GM23338 (cell line): ENCODE results near the gene ATAD2B. TPM values are rescaled to one million over a fixed set of nuclear protein-coding genes. Genes with fewer than 3 reads are reported as not detected.
"Not testable (repeated sequence)": the region's sequence is repeated elsewhere in the genome, so short reads cannot be mapped to it uniquely, and the experiment has no call there.

ENCODE experiments used
- ATAC-seq: fragments of 200-7000 bp; cut with Tn5 transposase; 3 replicates; pipeline ENCODE4 v1.9.1; 2020
- DNase-seq: peaks from one replicate; pipeline ENCODE4 v3.0.0-alpha.2; 2015; ENCODE audit warnings: low spot score
- H2AFZ ChIP-seq: fragments of 200-600 bp; sonication (generic); 2 replicates; pipeline ENCODE4 v1.8.0; 2016; ENCODE audit warnings: antibody characterized with exemption, mild to moderate bottlenecking, moderate library complexity
- H3F3A ChIP-seq: fragments of 200-600 bp; sonication (generic); replicated peaks from 2 replicates; pipeline ENCODE4 v1.8.0; 2017; ENCODE audit warnings: antibody characterized with exemption, mixed run types, low read depth
- H3K27ac ChIP-seq: fragments of 200-600 bp; sonication (generic); 2 replicates; pipeline ENCODE4 v1.6.1; 2016; ENCODE audit warnings: low read depth
- H3K27me3 ChIP-seq: fragments of 200-600 bp; sonication (generic); 2 replicates; pipeline ENCODE4 v1.8.0; 2016; ENCODE audit warnings: mild to moderate bottlenecking, mixed run types, moderate library complexity; ENCODE audit not compliant: insufficient read depth
- H3K36me3 ChIP-seq: fragments of 200-600 bp; sonication (generic); 2 replicates; pipeline ENCODE4 v1.8.0; 2016; ENCODE audit warnings: mild to moderate bottlenecking; ENCODE audit not compliant: insufficient read depth
- H3K4me1 ChIP-seq: fragments of 200-600 bp; sonication (generic); 2 replicates; pipeline ENCODE4 v1.8.0; 2016; ENCODE audit warnings: mild to moderate bottlenecking, moderate library complexity; ENCODE audit not compliant: insufficient read depth
- H3K4me2 ChIP-seq: fragments of 200-600 bp; sonication (generic); 2 replicates; pipeline ENCODE4 v1.7.1; 2017; ENCODE audit warnings: mixed run types
- H3K4me3 ChIP-seq: fragments of 200-600 bp; sonication (generic); 2 replicates; pipeline ENCODE4 v1.6.1; 2016; ENCODE audit warnings: mixed run types
- H3K79me2 ChIP-seq: fragments of 200-600 bp; sonication (generic); replicated peaks from 2 replicates; pipeline ENCODE4 v1.8.0; 2017; ENCODE audit warnings: mild to moderate bottlenecking; ENCODE audit not compliant: insufficient read depth
- H3K9me2 ChIP-seq: fragments of 200-600 bp; sonication (generic); 2 replicates; pipeline ENCODE4 v1.8.0; 2017; ENCODE audit not compliant: insufficient read depth
- H4K20me1 ChIP-seq: fragments of 200-600 bp; sonication (generic); replicated peaks from 2 replicates; pipeline ENCODE4 v1.8.0; 2017; ENCODE audit warnings: mild to moderate bottlenecking; ENCODE audit not compliant: insufficient read depth
- H3K27ac Mint-ChIP-seq: 2 replicates; pipeline ENCODE4 v1.8.0; 2020; ENCODE audit warnings: inconsistent platforms, mild to moderate bottlenecking, moderate library complexity, mixed read lengths
- H3K27me3 Mint-ChIP-seq: 3 replicates; pipeline ENCODE4 v1.8.0; 2022; ENCODE audit warnings: low read depth, mild to moderate bottlenecking, moderate library complexity, mixed read lengths, inconsistent platforms; ENCODE audit not compliant: insufficient read depth, poor library complexity
- H3K36me3 Mint-ChIP-seq: 3 replicates; pipeline ENCODE4 v1.8.0; 2021; ENCODE audit warnings: low read depth, mild to moderate bottlenecking, inconsistent platforms, moderate library complexity, mixed read lengths
- H3K4me1 Mint-ChIP-seq: 3 replicates; pipeline ENCODE4 v1.8.0; 2020; ENCODE audit warnings: mild to moderate bottlenecking, inconsistent platforms, mixed read lengths
- H3K4me3 Mint-ChIP-seq: 3 replicates; pipeline ENCODE4 v1.8.0; 2021; ENCODE audit warnings: moderate library complexity, mild to moderate bottlenecking, inconsistent platforms, mixed read lengths
- H3K9me3 Mint-ChIP-seq: 3 replicates; pipeline ENCODE4 v1.8.0; 2020; ENCODE audit warnings: moderate library complexity, mild to moderate bottlenecking, inconsistent platforms, mixed read lengths
- CREB1 ChIP-seq: fragments of 250-450 bp; sonication (Bioruptor Pico); IDR thresholded peaks from 2 replicates; pipeline ENCODE4 v1.5.0; 2020; ENCODE audit warnings: low read depth, mild to moderate bottlenecking, moderate library complexity
- ZNF114 ChIP-seq: fragments of 250-450 bp; sonication (Bioruptor Pico); IDR thresholded peaks from 2 replicates; pipeline ENCODE4 v1.5.0; 2020; ENCODE audit warnings: mild to moderate bottlenecking, moderate library complexity
- ZNF462 ChIP-seq: fragments of 250-450 bp; sonication (Bioruptor Pico); IDR thresholded peaks from 2 replicates; pipeline ENCODE4 v1.5.0; 2020; ENCODE audit warnings: mild to moderate bottlenecking, moderate library complexity
- polyA plus RNA-seq: library from polyadenylated mRNA; unstranded; fragments of >200 nt; fragmentation: Nextera tagmentation; extraction: Ambion mirVana; gene quantifications from 2 replicates; pipeline ENCODE4 v1.2.1, GENCODE V29; 2016
- total RNA-seq: library from RNA; depleted of rRNA; stranded (reverse); fragments of >200 nt; shearing (Covaris generic); gene quantifications from 2 replicates; pipeline ENCODE4 v1.2.3, GENCODE V29; 2014

Gene ATAD2B
- total and polyA plus RNA-seq, 2 experiments from 2014 or later: 12.4 to 19.3 TPM

GRCh38 chr2:23953625-23954024, 26.7 kb upstream of the ATAD2B start:
- no peak overlapping the region for H2AFZ ChIP-seq
- peaks cover 69% of the 10 kb centered on the region for H3K79me2 ChIP-seq
- ATAC-seq: no peak
- no peak for DNase-seq
- Mint-ChIP-seq H3K27ac (no peak overlapping the region), H3K27me3 (peaks cover 1% of the 10 kb centered on the region), H3K9me3 (no peaks in the 10 kb centered on the region), H3K4me3 (no peak overlapping the region), H3K4me1 (no peaks in the 10 kb centered on the region), H3K36me3 (no peaks in the 10 kb centered on the region)
- H3K27ac ChIP-seq: no peak overlapping the region
- no peak overlapping the region for H3K4me3 ChIP-seq
- TF ChIP-seq CREB1 (CRISPR knock-in tag) (no peak), ZNF114 (CRISPR knock-in tag) (no peak), ZNF462 (no peak)
- H3K27me3 ChIP-seq: no peaks in the 10 kb centered on the region
- H3K9me2 ChIP-seq: no peaks in the 10 kb centered on the region
- H3K4me2 ChIP-seq: no peak overlapping the region
- H3K4me1 ChIP-seq: no peaks in the 10 kb centered on the region
- 0 out of 2 replicates have a peak, but pooled peaks cover 7% of the 10 kb centered on the region for H4K20me1 ChIP-seq
- no peaks in the 10 kb centered on the region for H3K36me3 ChIP-seq
- no peaks in the 10 kb centered on the region; the same call in 1 of the 2 replicates for H3F3A ChIP-seq

- H3K9me2 ChIP-seq, H2AFZ ChIP-seq, H3K36me3 ChIP-seq, H3K4me1 Mint-ChIP-seq, H3K27ac ChIP-seq, DNase-seq, H3K4me3 ChIP-seq, H3K4me3 Mint-ChIP-seq, H3K27me3 Mint-ChIP-seq, ATAC-seq, H3K36me3 Mint-ChIP-seq, H3K27ac Mint-ChIP-seq, H3K4me1 ChIP-seq, H3K4me2 ChIP-seq, H3K9me3 Mint-ChIP-seq, H4K20me1 ChIP-seq, H3F3A ChIP-seq, H3K27me3 ChIP-seq: not testable (repeated sequence)
- peaks cover 79% of the 10 kb centered on the region for H3K79me2 ChIP-seq
Observed at GRCh38 chr2:23952558-23952957, 25.6 kb upstream of the ATAD2B start.
